Cardiac fibroblast (primary cell): ENCODE measurements around the gene MBLAC1.

Source experiments
- DNase-seq, 2 donors: peaks; one replicate each; pipeline versions ENCODE4 v3.0.0 to v3.0.0-alpha.2; 2010; ENCODE audit warnings: low read depth in 2 of 2
- H3K4me3 ChIP-seq, 2 donors: replicated peaks in 1 of 2; 1 replicate in 1 of 2; 2 replicates in 1 of 2; pipeline ENCODE4 v1.5.1; 2011; ENCODE audit warnings: low read depth in 2 of 2, low read length in 2 of 2, mild to moderate bottlenecking in 2 of 2, moderate library complexity in 1 of 2
- CTCF ChIP-seq: IDR thresholded peaks from one replicate; pipeline ENCODE4 v1.5.1; 2011; ENCODE audit warnings: low read depth, mild to moderate bottlenecking, low read length, inconsistent platforms

Gene MBLAC1

GRCh38 chr7:100105534-100105933 lies 21.2 kb upstream of the MBLAC1 start:
- TF ChIP-seq CTCF = no peak
- H3K4me3 ChIP-seq = no peak overlapping the region
- DNase-seq = no peak

GRCh38 chr7:100106633-100107032 lies 20.1 kb upstream of the MBLAC1 start:
- no peak for TF ChIP-seq CTCF
- no peak for DNase-seq
- H3K4me3 ChIP-seq = no peak overlapping the region

GRCh38 chr7:100107125-100107737 lies 19.5 kb upstream of the MBLAC1 start:
- no peak for DNase-seq
- no peak overlapping the region for H3K4me3 ChIP-seq
- TF ChIP-seq CTCF = no peak

- DNase-seq = no peak
- TF ChIP-seq CTCF = no peak
- no peak overlapping the region for H3K4me3 ChIP-seq
These were observed 18.9 kb upstream of the MBLAC1 start for GRCh38 chr7:100107890-100108289.

- no peak for DNase-seq
- no peak overlapping the region for H3K4me3 ChIP-seq
- no peak for TF ChIP-seq CTCF
These were observed 17.1 kb upstream of the MBLAC1 start for GRCh38 chr7:100109521-100110163.

- H3K4me3 ChIP-seq = no peak overlapping the region
- no peak for DNase-seq
- no peak for TF ChIP-seq CTCF
These were observed 15.6 kb upstream of the MBLAC1 start for GRCh38 chr7:100111156-100111555.
